Right hindlimb (tissue), 1 donor: ENCODE data around the gene H2BK1.

ENCODE experiments used
- DNase-seq: peaks from one replicate; pipeline ENCODE4 v3.0.0-alpha.2; 2018

H2BK1 gene

GRCh38 chr7:151231080-151231479, 20.8 kb upstream of the H2BK1 start:
- no peak for DNase-seq

DNA sequence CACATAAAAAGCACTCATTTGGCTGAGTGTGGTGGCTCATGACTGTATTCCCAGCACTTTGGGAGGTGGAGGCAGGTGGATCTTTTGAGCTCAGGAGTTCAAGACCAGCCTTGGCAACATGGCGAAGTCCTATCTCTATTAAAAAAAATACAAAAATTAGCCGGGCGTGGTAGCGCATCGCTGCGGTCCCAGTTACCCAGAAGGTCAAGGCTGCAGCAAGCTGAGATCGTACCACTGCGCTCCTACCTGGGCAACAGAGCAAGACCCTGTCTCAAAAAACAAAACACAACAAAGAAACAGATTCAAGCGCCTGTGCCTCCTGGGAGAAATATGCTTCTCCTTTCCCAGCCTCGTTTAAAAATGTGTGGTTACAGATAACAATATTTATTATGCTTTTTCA, 19.0 kb upstream of the H2BK1 start:
- no peak for DNase-seq

DNA sequence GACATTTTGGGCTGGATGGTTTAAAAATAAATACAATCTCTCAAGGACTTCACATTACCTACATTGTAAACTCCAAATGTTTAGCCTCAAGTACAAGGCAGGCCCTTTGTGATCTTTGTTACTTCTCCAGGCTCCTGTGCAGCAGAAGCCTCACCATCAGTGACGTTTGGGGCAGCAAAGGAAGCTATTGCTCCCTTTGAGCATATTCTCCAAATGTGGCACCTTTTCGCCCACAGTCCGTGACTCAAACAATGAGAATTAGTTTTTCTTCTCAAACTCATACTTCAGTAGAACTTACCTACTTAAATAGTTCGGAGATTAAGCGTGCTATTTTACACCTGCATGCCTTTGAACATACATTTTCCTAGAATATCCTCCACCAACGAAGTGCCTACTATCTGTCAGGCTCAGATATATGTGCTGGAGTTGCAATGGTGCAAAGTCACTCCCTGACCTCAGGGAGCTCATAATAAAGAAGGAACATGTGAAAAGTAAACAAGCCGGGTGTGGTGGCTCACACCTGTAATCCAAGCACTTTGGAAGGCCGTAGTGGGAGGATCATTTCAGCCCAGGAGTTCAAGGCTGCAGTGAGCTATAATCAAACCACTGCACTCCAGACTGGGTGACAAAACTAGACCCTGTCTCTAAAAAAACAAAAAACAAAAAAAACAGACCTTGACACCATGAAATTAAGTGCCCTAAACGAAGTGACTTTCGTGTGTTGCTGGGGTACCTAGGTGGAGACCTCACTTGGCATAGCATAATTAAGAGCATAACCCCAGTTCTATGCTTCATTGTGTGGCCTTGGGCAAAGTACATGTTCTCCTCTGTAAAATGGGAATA, 18.0 kb upstream of the H2BK1 start:
- DNase-seq: no peak

- DNase-seq: peak; percentile 100
Measured at GRCh38 chr7:151226875-151227782, 16.8 kb upstream of the H2BK1 start, which contains the start of gene ABCF2. Gene ABCF2 (minus strand): TSS chr7:151227205. CDS start chr7:151226458, 747 bp downstream.

DNA sequence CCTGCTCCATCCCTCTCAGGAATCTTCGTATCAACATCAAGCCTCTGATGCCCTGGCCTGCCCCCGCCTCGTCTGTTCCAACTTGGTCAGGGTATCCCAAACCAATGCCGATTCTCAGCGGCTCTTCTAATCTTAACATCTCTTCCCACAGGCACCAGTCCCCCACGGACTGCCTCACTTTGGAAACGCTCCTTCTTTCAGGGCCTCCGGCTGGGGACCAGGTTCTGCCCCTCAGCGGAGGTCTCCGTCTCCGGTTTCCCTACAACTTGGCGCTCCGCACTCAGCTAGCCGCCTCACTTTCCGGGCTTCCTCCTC, 16.2 kb upstream of the H2BK1 start:
- no peak for DNase-seq

DNA sequence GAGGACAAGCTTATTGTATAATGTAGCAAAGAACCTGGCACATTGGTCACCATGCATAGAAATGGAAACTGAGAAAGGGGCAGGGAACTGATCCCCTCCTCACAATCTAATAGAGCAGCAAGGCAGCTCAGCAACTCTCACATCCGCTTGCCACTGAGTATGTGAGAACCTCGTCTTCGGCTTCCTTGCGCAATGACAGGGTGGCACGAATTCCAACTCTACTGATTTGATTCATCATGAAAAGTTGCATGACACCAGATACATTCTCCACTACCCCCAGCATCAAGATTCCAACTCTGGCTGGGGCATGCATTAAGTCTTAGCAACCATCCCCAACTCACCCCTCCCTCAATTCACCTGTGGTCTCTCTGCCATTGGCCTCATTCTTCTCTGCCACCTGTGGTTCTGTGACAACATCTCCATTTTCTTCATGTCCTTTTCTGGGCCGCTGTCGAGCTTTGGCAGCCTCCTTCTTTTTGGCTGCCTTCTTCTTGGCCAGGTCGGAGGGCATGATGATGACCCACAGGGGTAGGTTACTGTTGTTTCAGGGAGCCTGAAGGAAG, 15.7 kb upstream of the H2BK1 start:
- DNase-seq: no peak

DNA sequence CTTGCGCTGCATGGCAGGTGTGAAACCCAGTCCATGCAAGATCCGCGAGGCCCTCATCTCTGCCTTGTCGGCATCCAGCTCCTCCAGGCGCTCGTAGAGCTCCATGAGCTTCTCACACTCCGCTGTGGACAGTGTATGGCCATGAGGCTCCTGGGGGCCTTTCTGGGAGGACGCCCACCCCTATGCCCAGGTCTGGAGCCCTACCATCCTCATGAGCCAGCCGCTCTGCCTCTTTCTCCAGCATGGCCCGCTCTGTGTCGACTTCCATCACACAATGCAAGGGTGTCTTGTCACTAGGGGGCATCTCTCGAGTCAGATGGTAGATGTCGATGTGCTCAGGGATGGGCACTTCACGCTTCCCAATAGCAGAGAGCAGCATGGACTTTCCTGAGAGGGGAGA, 13.4 kb upstream of the H2BK1 start:
- DNase-seq: no peak

GRCh38 chr7:151218170-151218569, 7.9 kb upstream of the H2BK1 start:
- DNase-seq: no peak

- DNase-seq: no peak
Measured at GRCh38 chr7:151215396-151215795, 5.1 kb upstream of the H2BK1 start.

GRCh38 chr7:151213826-151214225, 3.5 kb upstream of the H2BK1 start:
- DNase-seq: no peak

GRCh38 chr7:151212626-151213025, 2.3 kb upstream of the H2BK1 start:
- DNase-seq: no peak

- no peak for DNase-seq
Measured at GRCh38 chr7:151211155-151211772, 976 bp upstream of the H2BK1 start.

DNA sequence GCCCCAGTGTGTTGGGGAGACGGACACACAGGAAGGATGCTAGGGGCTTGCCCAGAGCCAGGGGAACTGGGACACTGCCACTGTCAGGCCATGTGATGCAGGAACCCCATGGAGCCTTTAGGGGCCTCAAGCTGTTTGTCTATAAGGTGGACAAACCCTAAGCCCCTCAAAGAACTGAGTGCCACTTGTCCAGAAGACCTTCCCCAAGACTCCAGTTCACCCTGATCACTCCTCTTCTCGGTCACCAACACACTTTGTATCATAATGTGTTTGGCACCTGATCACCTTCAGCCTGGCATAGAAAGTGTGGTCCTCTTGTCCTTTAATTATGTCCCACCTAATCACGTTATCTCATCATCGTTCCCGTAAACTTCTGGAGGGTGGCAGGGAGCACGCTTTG, 700 bp downstream of the H2BK1 start:
- no peak for DNase-seq

- DNase-seq: no peak
Measured at GRCh38 chr7:151208253-151208862, 1.9 kb downstream of the H2BK1 start.

DNA sequence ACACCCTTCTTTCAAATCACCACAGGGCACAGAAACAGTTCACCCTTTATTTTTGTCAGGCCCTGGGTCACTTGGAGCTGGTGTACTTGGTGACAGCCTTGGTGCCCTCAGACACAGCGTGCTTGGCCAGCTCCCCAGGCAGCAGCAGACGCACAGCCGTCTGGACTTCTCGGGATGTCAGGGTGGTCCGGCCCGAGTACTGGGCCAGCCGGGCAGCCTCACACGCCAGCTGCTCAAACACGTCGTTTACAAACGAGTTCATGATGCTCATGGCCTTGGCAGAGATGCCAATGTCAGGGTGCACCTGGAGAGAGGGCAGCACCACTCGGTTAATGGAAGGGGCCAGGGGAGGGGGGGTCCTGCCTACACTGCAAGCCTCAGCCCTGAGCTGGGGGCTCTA, 2.5 kb downstream of the H2BK1 start:
- DNase-seq: no peak

GRCh38 chr7:151207315-151207714, 3.0 kb downstream of the H2BK1 start:
- no peak for DNase-seq

DNA sequence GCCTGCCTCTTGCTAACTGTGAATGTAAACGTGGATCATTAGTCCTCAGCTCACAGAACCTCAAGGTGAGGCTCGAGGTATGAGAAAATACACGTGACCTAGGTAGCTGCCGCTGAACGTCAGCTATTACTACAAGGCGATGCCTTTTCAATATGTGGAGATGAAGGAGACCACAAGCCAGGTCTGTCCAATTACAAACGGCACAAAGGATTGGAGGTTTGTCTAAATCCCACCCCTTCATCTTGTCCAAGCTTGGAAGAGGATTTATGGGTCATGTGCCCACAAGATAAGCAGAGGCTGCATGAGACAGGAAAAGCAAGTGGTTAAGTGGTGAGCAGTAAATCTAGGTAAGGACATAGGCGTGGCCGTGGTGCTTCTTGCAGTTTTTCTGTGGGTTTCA, 3.4 kb downstream of the H2BK1 start:
- no peak for DNase-seq

DNA sequence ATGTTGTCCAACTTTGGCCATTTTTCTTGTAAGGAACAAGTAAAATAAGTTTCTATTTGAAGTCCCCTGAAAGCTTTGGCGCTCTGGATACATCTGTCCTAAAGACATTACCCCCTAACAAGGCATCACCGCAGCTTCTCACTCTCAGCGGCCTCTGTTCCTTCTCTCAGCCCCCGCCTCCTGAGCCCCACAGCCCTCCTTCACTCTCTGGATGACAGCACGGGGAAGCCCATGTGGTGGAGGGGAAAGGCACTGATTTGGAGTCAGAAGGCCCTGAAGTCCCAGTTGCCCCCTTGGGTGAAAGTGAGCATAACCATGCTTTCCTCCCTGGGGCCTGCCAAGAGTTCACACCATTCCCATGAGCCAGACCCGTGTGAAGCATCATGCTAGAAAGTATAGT, 4.6 kb downstream of the H2BK1 start:
- no peak for DNase-seq

- DNase-seq: no peak
Measured at GRCh38 chr7:151204383-151205032, 5.8 kb downstream of the H2BK1 start.

GRCh38 chr7:151202836-151203235, 7.5 kb downstream of the H2BK1 start:
- DNase-seq: no peak

GRCh38 chr7:151201751-151202150, 8.5 kb downstream of the H2BK1 start:
- DNase-seq: no peak

- DNase-seq: no peak
Measured at GRCh38 chr7:151201344-151201743, 8.9 kb downstream of the H2BK1 start.
